HG03064 (cell line): Measurements from ENCODE around the gene DCLRE1B.

Source experiments
- ATAC-seq: cut with Tn5 transposase; IDR thresholded peaks from one replicate; pipeline ENCODE4 v1.9.1; 2021; ENCODE audit warnings: low read depth; ENCODE audit not compliant: unreplicated experiment

Gene DCLRE1B

GRCh38 chr1:113904674-113905434, at the start of gene DCLRE1B, which contains the start of gene AP4B1:
DCLRE1B (plus strand) TSS chr1:113905326; CDS start chr1:113905587, 261 bp downstream.
AP4B1 (minus strand) TSS chr1:113904799; CDS start chr1:113904717, 82 bp downstream.
- ATAC-seq = peak; percentile 86

GRCh38 chr1:113855630-113856400, 49.3 kb upstream of the DCLRE1B start:
- ATAC-seq = no peak

- ATAC-seq = no peak
Observed at GRCh38 chr1:113856401-113856790, 48.7 kb upstream of the DCLRE1B start.

GRCh38 chr1:113857776-113858175, 47.4 kb upstream of the DCLRE1B start:
- ATAC-seq = no peak

- ATAC-seq = no peak
Observed at GRCh38 chr1:113858418-113858817, 46.7 kb upstream of the DCLRE1B start.

- peak; percentile 3 for ATAC-seq
Observed at GRCh38 chr1:113858982-113859381, 46.1 kb upstream of the DCLRE1B start.

GRCh38 chr1:113859478-113860175, 45.5 kb upstream of the DCLRE1B start:
- peak; percentile 90 for ATAC-seq

- no peak for ATAC-seq
Observed at GRCh38 chr1:113860891-113861290, 44.2 kb upstream of the DCLRE1B start.

- ATAC-seq = no peak
Observed at GRCh38 chr1:113861641-113862040, 43.5 kb upstream of the DCLRE1B start.

GRCh38 chr1:113868387-113869083, 36.6 kb upstream of the DCLRE1B start:
- ATAC-seq = no peak

GRCh38 chr1:113870778-113871177, 34.3 kb upstream of the DCLRE1B start:
- ATAC-seq = no peak

GRCh38 chr1:113871597-113872113, 33.5 kb upstream of the DCLRE1B start, which contains the start of gene PTPN22:
PTPN22 (minus strand) TSS chr1:113871712.
- ATAC-seq = peak; percentile 65

- ATAC-seq = no peak
Observed at GRCh38 chr1:113872219-113872935, 32.7 kb upstream of the DCLRE1B start.

- ATAC-seq = no peak
Observed at GRCh38 chr1:113874012-113874879, 30.9 kb upstream of the DCLRE1B start.

- peak; percentile 35 for ATAC-seq
Observed at GRCh38 chr1:113875714-113876113, 29.4 kb upstream of the DCLRE1B start.

- no peak for ATAC-seq
Observed at GRCh38 chr1:113876176-113876575, 28.9 kb upstream of the DCLRE1B start.

- ATAC-seq = no peak
Observed at GRCh38 chr1:113879739-113880038, 25.4 kb upstream of the DCLRE1B start.

- ATAC-seq = no peak
Observed at GRCh38 chr1:113881661-113882060, 23.5 kb upstream of the DCLRE1B start.
